HG03175 (cell line): ENCODE data around the gene CDKN2AIP.

ENCODE experiments used
- ATAC-seq: cut with Tn5 transposase; IDR thresholded peaks from one replicate; pipeline ENCODE4 v1.9.1; 2021; ENCODE audit warnings: mild to moderate bottlenecking, moderate library complexity; ENCODE audit not compliant: unreplicated experiment

CDKN2AIP gene, protein sequence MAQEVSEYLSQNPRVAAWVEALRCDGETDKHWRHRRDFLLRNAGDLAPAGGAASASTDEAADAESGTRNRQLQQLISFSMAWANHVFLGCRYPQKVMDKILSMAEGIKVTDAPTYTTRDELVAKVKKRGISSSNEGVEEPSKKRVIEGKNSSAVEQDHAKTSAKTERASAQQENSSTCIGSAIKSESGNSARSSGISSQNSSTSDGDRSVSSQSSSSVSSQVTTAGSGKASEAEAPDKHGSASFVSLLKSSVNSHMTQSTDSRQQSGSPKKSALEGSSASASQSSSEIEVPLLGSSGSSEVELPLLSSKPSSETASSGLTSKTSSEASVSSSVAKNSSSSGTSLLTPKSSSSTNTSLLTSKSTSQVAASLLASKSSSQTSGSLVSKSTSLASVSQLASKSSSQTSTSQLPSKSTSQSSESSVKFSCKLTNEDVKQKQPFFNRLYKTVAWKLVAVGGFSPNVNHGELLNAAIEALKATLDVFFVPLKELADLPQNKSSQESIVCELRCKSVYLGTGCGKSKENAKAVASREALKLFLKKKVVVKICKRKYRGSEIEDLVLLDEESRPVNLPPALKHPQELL

DNA sequence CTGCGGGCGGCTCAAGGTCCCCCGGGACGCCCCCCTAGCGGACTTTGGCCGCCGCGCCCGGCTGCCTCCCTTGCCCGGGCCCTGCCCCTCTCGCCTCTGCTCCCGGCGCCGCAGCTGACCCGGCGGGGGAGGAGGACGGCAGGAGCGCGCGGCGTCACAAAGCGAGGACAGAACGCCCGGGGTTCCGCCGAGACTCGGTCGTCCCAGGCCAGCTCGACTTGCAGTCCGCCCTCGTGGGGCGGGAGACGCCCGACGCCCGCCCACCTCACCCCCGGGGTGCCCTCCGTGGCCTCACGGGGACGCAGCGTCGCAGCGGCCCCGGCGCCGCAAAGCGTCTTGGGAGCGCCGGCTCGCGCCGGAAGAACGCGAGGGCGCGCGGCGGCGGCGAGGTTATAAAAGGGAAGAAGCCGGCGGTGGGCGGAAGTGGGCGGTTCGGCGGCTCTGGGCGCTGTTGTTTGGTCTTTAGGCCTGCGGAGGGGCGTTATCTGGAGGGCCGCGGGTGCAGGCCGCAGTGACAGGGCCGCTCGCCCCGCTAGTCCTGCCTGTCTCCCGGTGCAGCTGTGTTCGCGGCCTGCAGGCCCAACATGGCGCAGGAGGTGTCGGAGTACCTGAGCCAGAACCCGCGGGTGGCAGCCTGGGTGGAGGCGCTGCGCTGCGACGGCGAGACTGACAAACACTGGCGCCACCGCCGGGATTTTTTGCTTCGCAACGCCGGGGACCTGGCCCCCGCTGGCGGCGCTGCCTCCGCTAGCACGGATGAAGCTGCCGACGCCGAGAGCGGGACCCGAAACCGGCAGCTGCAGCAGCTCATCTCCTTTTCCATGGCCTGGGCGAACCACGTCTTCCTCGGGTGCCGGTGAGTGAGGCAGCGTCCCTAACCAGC, at the start of gene CDKN2AIP:
TSS of gene CDKN2AIP (plus strand) at position 423 of the 883 bp plus-strand sequence. CDS start at position 585, 162 bp downstream.
- peak; percentile 82 for ATAC-seq

DNA sequence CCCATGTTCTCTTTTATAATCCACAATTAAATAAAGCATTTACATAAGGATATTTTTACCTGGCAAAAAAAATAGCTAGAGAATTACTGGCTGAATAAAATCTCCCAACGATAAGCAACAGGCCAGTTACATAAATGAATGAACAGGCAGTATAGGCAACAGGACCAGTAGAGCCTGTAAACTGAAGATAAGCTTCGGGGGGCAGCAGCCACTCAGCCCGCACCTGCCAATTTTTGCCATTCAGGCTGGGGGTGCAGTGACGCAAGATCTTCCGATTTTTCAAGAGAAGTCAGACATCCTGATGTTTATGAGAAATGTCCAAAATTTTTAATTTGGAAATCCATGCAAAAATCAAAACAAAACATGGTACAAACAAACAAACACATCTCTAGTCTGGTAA, 49.0 kb upstream of the CDKN2AIP start:
- no peak for ATAC-seq

DNA sequence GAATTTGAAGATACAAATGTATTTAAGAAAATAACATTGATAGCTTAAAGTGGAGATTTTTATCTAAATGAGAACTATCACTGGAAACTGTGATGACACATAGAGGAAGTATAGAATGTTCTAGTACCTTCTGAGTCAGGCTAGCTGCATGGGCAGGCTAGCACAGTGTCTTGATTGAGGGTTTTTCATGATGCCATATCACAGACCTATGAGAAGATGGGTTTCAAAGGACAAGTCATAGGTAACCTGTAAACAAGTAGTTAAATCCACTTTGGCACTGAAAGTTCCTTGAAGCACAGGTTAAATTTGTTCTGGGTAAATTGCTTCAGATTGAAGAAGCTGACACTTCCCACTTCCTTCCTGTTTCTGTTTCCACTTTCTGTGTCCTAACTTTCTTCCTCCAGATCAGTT, 48.2 kb upstream of the CDKN2AIP start:
- ATAC-seq = no peak

DNA sequence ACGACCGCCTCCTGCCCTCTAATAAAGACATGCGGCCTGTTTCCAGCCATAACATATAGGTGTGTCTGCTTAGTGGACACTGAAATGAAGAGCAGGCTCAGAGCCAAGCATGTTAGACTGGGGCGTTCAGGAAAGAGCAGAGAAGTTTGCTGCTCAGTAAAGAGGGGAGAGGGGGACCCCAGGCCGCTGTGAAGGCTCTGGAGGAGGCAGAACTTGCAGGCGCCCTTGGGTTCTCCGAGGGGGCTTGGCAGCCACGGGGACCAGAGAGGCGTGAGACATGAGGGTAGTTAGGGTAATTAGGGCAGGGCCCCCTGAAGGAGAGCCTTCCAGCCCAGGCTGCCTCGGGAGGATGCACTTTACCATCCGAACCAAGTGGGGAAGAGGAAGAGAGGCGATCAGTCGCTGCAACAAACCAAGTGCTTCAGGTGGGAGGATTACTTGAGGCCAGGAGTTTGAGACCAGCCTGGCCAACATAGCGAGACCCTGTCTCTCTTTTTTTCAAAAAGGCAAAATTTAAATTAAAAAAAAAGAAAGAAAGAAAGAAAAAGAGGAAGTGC, 46.6 kb upstream of the CDKN2AIP start:
- peak; percentile 2 for ATAC-seq

DNA sequence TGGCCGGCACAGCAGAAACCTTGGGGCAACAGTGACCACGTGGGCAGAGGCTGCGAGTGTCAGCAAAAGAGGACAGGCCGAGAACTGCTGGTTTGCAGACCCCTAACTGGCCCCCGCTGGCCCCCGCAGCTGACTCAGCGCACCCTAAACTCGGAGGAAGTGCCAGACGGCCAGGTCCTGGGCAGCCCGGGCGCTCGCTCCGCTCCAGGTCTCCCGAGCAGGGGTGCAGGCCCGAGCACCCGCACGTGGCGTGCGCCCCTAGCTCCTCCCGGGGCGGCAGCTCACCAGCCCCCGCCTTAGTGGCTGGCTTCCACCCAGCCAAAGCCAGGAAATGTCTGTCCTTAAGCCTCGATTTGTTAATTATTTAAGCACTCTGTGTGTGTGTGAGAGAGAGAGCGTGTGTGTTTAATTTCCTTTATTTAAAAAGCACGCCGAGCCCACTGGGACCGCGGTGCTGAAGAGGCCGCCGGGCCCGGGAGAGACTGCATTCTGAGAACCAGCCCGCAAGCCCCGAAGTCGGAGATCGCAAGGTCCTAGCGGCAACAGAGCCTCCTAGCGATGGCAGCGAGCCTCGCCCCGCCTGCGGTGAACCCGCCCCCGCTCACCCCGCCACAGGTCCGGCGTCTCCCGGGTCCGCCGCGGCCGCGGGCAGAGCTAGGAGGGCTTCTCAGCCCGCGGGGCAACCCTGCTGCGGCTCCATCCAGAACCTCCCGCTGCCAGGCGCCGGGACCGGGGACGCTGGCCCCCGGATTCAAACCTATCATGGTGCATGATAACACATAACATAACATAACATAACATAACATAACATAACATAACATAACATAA, 45.9 kb upstream of the CDKN2AIP start:
- ATAC-seq = peak; percentile 89

DNA sequence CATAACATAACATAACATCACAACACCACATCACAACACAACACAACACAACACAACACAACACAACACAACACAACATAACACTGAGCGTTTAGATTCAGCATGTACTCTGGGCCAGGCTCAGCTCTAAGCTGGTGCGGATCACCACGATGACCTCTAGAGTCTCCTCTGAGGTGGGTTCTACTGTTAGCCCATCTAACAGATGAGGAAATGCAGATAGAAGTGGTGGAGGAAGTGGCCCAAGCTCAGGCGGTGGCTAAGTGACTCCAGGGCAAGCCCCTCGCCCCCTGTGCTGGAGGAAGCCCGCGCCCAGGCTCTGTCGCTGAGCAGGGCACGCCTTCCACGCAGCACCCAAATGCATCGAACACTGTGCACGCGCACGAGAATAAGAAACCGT, 45.3 kb upstream of the CDKN2AIP start:
- ATAC-seq = no peak

DNA sequence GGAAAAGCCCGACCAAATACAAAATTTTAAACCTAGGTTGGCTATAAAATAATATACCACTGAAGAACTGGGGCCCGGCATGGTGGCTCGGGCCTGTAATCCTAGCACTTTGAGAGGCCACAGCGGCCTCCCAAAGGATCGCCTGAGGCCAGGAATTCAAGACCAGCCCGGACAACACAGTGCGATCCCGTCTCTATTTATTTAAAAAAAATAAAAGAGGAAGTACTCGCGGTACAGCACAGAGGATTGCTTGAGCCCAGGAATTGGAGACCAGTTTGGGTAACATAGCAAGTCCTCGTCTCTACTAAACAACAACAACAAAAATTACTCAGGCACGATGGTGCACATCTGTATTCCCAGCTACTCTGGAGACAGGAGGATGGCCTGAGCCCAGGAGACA, 44.8 kb upstream of the CDKN2AIP start:
- ATAC-seq = no peak

DNA sequence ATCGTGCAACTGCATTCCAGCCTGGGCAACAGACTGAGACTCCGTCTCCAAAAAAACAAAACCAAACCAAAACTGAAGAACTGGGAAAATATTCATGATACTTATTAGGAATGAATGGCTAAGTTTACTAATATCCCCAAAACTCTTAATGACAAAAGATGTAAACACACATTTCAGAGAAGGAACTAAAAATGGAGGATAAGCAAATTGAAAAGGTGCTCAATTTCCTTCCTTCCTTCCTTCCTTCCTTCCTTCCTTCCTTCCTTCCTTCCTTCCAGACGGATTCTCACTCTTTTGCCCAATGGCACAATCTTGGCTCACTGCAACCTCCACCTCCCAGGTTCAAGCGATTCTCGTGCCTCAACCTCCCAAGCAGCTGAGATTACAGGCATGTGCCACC, 44.4 kb upstream of the CDKN2AIP start:
- ATAC-seq = no peak

DNA sequence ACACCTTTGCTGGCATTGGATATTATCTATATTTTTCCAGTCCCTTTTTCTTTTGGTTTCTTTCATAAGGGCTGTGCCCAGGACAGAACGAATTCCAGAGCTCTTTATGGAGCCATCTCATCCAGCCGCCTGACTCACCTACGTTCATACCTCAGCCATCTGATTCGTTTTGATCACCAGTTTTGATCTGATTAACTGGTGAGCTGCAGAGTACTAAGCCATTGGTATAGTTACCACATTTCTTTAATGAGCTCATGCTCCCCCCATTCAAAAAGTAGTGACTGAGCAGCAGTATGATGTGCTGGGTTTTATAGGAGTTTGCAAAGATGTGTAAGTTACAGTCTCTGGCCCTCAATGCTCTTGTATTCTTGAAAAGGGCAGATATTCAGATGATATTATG, 43.0 kb upstream of the CDKN2AIP start:
- ATAC-seq = no peak

DNA sequence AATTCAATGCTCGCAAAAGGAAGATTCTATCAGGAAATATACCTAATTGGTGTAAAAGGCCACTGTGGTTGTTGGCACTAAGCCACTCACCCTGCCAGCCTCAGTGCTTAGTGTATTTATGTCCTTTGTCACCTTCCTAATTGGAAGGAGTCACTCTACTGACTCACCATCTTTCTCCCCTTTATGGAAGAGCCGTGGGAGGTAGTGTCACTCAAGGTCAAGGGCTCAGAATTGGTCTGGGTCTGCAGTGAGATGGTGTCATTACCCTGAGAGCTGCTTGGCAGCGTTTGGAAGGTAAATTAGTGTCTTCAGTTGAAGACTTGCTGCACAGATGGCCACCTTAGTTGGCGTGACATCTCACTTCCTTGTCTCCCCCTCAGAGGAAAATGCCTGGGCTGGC, 41.7 kb upstream of the CDKN2AIP start:
- no peak for ATAC-seq

DNA sequence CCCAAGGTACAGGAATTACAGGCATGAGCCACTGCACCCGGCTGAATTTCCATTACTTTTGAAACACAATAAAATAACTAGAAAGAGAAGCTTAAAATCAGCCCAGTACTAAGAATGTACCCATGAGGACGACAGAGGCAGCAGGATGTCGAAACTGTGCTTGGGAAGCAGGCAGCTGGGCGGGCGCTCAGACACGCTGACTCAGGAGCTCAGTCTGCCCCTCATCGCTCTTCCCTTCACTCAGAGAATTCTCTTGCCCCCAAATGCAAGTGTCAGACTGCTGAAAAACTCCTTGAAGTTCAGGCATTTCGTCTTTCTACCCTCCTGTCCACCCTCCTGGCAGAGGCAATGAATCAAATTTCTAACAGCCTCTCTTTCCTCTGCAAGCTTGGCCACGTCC, 41.0 kb upstream of the CDKN2AIP start:
- no peak for ATAC-seq

DNA sequence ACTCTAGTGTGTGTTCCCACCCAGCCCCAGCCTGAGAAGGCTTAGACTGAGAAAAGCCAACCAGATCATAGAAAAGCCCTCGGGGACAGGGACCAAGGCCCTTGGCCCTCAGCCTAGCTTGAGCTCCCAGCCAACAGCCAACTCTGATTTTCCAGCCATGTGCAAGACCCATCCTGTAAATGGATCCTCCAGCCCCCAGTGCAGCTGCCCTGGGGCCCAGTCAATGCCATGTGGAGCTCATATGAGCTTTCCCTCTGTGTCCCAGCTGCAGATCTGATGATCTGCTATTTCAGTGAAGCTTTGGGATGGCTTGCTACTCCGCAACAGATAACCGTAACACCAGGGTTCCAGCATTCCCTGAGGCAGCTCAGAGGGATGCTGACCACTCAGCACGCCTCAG, 40.5 kb upstream of the CDKN2AIP start:
- ATAC-seq = no peak

DNA sequence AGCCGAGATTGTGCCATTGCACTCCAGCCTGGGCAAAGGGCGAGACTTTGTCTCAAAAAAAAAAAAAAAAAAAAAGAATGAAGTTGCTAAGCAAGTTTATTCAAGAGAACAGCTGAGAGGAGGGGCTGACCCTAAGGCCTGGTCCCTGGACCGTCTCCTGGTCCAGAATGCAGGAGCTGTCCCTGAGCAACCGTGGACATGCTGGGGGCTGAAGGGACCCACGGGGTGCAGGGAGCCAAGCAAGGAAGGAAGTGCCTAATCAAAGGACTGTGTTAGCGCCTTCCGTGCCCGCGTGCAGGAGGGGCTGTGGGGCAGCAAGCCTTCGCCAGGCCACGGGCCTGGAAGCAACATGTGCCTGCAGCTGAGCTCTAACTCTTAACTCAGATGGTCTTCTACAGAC, 39.1 kb upstream of the CDKN2AIP start:
- ATAC-seq = no peak

DNA sequence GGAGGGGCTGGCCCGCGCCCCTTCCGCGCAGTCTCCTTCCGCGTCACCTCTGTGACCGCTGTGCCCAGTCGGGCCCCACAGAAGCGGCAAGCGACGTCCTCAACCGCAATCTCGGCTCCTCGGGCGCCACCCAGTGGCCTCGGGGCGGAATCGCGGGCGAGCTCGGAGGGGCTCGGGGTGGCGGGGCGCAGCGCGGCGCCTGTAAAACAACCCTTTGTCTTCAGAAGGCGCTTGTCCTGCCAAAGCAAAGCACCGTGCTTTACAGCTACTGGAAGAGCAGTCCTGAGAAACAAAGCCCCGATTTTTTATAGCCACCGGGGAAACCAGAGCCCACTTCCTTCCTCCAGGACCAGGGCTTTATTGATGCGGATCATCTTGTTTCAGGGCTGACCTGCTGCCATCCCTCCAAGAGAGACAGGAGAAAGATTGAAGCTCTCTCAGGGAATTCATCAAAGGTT, 37.3 kb upstream of the CDKN2AIP start:
- peak; percentile 83 for ATAC-seq

DNA sequence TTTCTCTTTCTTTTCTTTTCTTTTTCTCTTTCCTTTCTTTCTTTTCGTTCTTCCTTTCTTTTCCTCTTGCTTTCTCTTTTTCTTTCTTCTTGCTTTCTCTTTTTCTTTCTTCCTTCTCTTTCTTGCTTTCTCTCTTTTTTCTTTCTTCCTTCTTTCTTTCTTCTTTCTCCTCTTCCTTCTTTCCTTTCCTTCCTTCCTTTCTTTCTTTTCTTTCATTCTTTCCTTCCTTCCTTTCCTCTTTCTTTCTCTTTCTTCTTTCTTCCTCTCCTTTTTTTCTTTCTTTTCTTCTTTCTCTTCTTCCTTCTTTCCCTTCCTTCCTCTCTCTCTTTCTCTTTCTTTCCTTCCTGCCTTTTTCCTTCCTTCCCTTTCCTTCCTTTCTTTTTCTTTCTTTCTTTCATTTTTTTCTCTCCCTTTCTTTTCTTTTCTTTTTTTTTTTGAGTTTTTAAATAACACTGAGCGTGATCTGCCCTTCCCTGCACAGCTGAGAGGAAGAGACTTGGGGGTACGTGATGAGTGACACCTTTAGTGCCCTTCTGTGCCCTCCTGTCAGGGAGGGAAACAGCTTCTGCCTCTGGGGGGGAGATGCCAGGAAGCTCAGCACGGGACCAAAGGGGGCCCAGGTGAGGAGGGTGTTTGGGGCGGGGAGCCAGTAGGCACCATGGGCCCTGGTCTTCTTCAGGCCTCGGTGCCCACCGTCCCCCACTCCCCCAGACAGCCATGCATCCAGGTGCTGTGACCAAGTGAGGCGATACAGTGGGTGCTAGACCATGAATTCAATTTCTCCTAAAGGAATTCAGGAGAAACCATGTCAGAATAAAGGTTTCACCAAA, 36.6 kb upstream of the CDKN2AIP start:
- no peak for ATAC-seq

DNA sequence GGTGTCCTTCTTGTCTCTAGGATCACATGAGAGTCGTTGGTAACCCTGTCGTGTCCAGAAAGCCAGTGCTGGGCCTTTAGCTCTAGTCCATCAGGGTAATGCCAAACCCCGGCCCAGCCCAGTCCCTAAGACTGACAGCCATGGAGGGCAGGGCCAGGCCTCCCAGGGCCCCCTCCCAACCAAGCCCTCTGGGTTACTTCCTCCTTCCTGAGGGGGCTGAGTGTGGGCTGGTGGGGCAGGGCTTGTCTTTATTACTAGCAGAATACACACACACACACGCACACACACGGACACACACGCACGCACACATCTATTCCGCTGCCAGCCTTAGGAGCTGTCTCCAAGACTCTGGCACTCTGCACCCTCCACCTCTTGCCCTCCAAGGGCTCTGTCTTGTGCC, 35.6 kb upstream of the CDKN2AIP start:
- no peak for ATAC-seq

DNA sequence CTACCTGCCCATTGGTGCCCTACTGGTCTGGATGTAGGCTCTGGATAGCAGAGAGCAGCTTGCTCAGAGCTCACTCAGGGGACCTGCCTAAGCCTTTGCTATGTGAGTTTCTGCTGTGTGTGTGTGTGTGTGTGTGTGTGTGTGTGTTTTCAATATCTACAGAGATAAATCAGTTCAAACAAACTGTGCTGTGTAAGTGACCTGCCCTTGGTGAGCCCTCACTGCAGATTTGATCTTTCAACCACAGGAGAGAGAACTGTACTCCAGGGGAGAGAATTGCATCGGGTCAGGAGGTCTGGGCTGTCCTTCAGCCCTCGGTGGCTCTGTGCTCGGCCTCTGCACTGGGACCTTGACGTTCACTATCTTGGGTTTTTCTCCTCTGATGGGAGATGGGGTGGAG, 35.0 kb upstream of the CDKN2AIP start:
- ATAC-seq = no peak

DNA sequence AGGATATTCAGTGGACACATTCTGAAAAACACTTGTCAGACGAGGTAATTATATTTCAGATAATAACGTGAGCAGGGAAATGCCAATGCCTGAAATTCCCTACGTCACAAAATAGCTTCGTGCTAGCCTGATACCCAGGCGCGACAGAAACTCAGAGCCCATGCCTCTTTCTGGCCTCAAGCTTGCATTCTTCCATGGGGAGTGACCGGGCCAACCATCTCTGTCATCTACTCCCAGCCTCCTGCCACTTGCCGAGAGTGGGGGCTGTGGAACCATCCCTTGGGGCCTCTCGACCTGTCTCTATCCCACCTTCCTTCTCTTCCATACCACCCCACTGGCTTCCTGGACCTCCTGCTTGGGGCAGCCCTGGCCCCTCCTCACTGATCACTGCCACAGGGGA, 34.5 kb upstream of the CDKN2AIP start:
- no peak for ATAC-seq

DNA sequence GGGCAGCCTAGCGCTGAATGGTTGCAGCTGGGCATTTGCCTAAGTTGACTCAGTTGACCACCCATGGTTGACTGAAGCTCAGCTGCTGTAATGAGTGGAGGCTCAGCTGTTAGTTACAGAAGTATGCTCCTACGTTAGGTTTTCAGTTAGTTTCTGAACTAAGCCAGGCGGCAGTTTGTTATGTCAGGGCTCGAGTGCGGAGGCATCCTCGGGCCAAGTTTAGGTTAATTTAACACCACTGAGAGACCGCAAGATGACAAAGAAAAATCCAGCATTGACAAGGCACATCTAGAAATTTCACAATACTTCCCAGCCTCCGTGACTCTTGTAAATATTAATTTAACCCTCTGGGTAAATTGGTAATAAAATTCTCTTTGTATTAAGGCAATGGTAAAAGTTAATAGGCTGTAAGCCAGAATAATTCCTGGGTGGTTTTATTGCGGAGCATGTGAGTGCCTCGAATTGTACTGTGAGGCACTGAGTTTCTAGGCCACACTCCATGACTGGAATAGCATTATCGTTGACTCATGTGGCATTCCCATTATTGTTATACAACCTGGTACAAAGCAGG, 33.1 kb upstream of the CDKN2AIP start:
- peak; percentile 67 for ATAC-seq
